ENCODE results near the gene CPNE5.

- no peak for TF ChIP-seq TAF1 (IDR thresholded peaks at IDR 0.05; ENCODE audit: borderline replicate concordance, insufficient read depth, low read length)
- TF ChIP-seq POLR2AphosphoS5 (IDR thresholded peaks at IDR 0.05; ENCODE audit: low read depth, low read length) = no peak
- TF ChIP-seq REST (IDR thresholded peaks at IDR 0.05; ENCODE audit: insufficient read depth in 1 of 2, low read depth in 2 of 2, low read length in 2 of 2) = no peak
- no peak for TF ChIP-seq SIN3A (IDR thresholded peaks at IDR 0.05; ENCODE audit: borderline replicate concordance, insufficient read depth, low read length)
- no peak for TF ChIP-seq FOXP2 (optimal IDR thresholded peaks at IDR 0.05; ENCODE audit: borderline replicate concordance, extremely low read depth, extremely low read length, insufficient read depth)
Observed at GRCh38 chr6:36784376-36784636, 54.9 kb downstream of the CPNE5 start.

Data from PFSK-1 (cell line).